ENCODE data around the gene CHAT. TPM values are rescaled to one million over a fixed set of nuclear protein-coding genes. Genes with fewer than 3 reads are reported as not detected.

CHAT gene
- total and polyA plus RNA-seq, 4 donors, result not detected

- Histone ChIP-seq H3K36me3 (ENCODE audit: control insufficient read depth in 4 of 4, insufficient read depth in 4 of 4, low read length in 4 of 4) (no peaks in the 10 kb centered on the region), H3K27me3 (ENCODE audit: control insufficient read depth in 3 of 3, insufficient read depth in 3 of 3, low read length in 2 of 3) (peaks cover 0 to 60% (median 42%) of the 10 kb centered on the region in 3 donors), H3K4me1 (ENCODE audit: control insufficient read depth in 5 of 5, insufficient read depth in 5 of 5, low read length in 5 of 5) (no peaks in the 10 kb centered on the region), H3K9ac (ENCODE audit: insufficient read depth in 1 of 2, low read length in 2 of 2) (no peak overlapping the region), H3K27ac (ENCODE audit: low read depth in 1 of 2, low read length in 1 of 2) (no peak overlapping the region), H3K9me3 (ENCODE audit: control insufficient read depth in 4 of 4, insufficient read depth in 3 of 4, low read length in 3 of 4) (peaks cover 0 to 19% (median 4%) of the 10 kb centered on the region in 4 donors), H3K4me3 (no peak overlapping the region)
- TF ChIP-seq, protein P1, sequence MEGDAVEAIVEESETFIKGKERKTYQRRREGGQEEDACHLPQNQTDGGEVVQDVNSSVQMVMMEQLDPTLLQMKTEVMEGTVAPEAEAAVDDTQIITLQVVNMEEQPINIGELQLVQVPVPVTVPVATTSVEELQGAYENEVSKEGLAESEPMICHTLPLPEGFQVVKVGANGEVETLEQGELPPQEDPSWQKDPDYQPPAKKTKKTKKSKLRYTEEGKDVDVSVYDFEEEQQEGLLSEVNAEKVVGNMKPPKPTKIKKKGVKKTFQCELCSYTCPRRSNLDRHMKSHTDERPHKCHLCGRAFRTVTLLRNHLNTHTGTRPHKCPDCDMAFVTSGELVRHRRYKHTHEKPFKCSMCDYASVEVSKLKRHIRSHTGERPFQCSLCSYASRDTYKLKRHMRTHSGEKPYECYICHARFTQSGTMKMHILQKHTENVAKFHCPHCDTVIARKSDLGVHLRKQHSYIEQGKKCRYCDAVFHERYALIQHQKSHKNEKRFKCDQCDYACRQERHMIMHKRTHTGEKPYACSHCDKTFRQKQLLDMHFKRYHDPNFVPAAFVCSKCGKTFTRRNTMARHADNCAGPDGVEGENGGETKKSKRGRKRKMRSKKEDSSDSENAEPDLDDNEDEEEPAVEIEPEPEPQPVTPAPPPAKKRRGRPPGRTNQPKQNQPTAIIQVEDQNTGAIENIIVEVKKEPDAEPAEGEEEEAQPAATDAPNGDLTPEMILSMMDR (IDR thresholded peaks at IDR 0.05; ENCODE audit: control extremely low read depth, extremely low read depth), result no peak
- 12 to 17% methylated on average over 12 of the region's 12 CpGs for WGBS, 2 donors
- ATAC-seq (ENCODE audit: insufficient read depth, low FRiP score) (no peak), DNase-seq (no peak)
Measured at GRCh38 chr10:49689882-49690510, 76.2 kb downstream of the CHAT start.

DNA sequence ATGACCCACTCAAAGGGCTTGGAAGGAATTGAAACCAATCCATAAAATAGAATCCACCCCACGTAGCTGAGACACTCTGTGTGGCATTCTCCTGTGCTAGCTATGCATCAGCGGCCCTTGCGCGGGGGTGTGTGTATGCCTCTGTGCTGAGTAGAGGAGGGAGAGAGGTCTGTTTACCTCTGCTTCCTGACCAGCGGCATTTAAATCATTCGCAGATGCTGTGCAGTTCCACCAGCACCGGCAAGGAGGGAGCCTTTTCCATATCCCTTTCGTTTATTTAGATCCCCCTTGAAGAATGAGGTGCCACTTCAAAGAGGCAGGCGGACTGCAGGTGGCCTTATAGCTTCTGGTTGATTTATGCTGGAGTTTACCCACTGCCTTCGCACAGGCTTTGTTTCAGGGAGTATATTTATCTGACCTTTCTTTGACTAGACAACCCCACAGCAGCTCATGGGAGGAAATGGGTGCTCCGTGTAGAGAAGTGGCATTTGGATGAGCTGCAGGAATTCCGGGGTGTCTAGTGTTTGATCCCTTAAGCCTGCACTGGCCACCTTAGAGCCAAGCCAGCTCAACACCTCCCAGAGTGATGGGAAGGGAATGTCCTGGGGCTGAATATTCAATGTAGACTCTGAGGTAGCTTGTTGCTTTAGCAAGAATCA lies 77.0 kb downstream of the CHAT start:
- TF ChIP-seq, protein P1 (IDR thresholded peaks at IDR 0.05; ENCODE audit: control extremely low read depth, extremely low read depth), result no peak
- Histone ChIP-seq H3K27me3 (ENCODE audit: control insufficient read depth in 3 of 3, insufficient read depth in 3 of 3, low read length in 2 of 3) (peaks cover 0 to 60% (median 42%) of the 10 kb centered on the region in 3 donors), H3K4me1 (ENCODE audit: control insufficient read depth in 5 of 5, insufficient read depth in 5 of 5, low read length in 5 of 5) (no peaks in the 10 kb centered on the region), H3K4me3 (no peak overlapping the region), H3K9me3 (ENCODE audit: control insufficient read depth in 4 of 4, insufficient read depth in 3 of 4, low read length in 3 of 4) (peaks cover 0 to 19% (median 4%) of the 10 kb centered on the region in 4 donors), H3K9ac (ENCODE audit: insufficient read depth in 1 of 2, low read length in 2 of 2) (no peak overlapping the region), H3K36me3 (ENCODE audit: control insufficient read depth in 4 of 4, insufficient read depth in 4 of 4, low read length in 4 of 4) (no peaks in the 10 kb centered on the region), H3K27ac (ENCODE audit: low read depth in 1 of 2, low read length in 1 of 2) (no peak overlapping the region)
- ATAC-seq (ENCODE audit: insufficient read depth, low FRiP score), result no peak
- 9 to 10% methylated on average over 12 of the region's 12 CpGs for WGBS, 2 donors
- no peak for DNase-seq

DNA sequence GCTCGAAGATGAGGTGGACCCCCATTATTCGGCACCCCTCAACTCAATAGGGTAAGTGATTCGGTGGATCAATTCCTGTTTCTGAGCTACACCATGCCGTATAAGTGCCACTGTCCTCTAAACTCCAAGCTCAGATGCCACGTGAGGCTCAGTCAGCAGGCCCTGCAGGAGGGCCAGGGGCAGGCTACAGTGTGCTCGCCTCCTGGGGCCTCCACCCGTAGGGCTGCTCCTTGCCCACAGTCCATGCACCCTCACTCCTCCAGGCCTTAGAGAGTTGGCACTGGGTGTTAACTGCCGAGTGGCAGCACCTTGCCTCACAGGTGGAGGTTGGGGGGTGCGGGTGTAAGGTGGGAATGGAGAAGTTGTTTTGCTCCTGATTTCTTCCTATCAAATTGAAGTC lies 77.8 kb downstream of the CHAT start:
- H3K9ac ChIP-seq (ENCODE audit: insufficient read depth in 1 of 2, low read length in 2 of 2), result no peak overlapping the region
- DNase-seq, result no peak
- peaks cover 0 to 19% (median 1%) of the 10 kb centered on the region in 4 donors for H3K9me3 ChIP-seq (ENCODE audit: control insufficient read depth in 4 of 4, insufficient read depth in 3 of 4, low read length in 3 of 4)
- no peak for ATAC-seq (ENCODE audit: insufficient read depth, low FRiP score)
- peaks cover 0 to 60% (median 42%) of the 10 kb centered on the region in 3 donors for H3K27me3 ChIP-seq (ENCODE audit: control insufficient read depth in 3 of 3, insufficient read depth in 3 of 3, low read length in 2 of 3)
- no peak overlapping the region for H3K27ac ChIP-seq (ENCODE audit: low read depth in 1 of 2, low read length in 1 of 2)
- no peaks in the 10 kb centered on the region for H3K4me1 ChIP-seq (ENCODE audit: control insufficient read depth in 5 of 5, insufficient read depth in 5 of 5, low read length in 5 of 5)
- TF ChIP-seq, protein P1 (IDR thresholded peaks at IDR 0.05; ENCODE audit: control extremely low read depth, extremely low read depth), result no peak
- H3K36me3 ChIP-seq (ENCODE audit: control insufficient read depth in 4 of 4, insufficient read depth in 4 of 4, low read length in 4 of 4), result no peaks in the 10 kb centered on the region
- no peak overlapping the region for H3K4me3 ChIP-seq
- 37 to 44% methylated on average over 9 of the region's 9 CpGs for WGBS, 2 donors

All from lung (tissue), 12 donors.